CD4-positive, alpha-beta T cell treated with Interferon gamma for 1 hour (primary cell): Measurements from ENCODE around the gene CCDC170.

Experiments
- DNase-seq: peaks from one replicate; pipeline ENCODE4 v3.0.0-alpha.2; 2020

CCDC170 gene

DNA sequence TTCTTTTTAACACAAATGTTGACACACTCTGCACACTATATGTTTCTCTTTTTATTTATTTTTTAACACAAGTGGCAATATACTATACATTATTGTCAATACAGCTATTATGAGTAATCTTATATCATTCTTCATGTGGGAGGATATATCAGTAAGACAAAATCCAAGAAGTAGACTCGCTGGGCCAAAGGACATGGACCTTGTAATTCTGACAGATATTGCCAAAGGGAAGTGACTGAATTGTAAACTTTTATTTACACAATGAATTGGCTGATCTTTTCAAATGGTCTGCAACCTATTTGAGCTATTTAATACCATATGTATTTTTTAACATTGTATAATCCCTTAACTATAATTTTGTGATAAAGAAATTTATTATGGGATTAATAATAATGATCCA, 56.0 kb downstream of the CCDC170 start:
- DNase-seq = no peak

DNA sequence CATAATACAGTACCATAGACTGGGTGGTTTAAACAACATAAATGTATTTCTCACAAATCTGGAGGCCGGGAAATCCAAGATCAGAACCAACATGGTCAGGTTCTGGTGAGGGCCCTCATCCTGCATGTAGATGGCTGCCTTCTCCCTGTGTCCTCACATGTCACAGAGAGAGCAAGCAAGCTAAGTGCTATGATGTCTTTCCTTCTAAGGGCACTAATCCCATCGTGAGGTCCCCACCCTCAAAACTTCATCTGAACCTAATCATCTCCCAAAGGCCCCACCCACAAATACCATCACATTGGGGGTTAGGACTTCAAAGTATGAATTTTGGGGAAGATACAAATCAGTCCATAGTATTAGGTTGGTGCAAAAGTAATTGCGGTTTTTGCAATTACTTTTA, 56.8 kb downstream of the CCDC170 start:
- no peak for DNase-seq

DNA sequence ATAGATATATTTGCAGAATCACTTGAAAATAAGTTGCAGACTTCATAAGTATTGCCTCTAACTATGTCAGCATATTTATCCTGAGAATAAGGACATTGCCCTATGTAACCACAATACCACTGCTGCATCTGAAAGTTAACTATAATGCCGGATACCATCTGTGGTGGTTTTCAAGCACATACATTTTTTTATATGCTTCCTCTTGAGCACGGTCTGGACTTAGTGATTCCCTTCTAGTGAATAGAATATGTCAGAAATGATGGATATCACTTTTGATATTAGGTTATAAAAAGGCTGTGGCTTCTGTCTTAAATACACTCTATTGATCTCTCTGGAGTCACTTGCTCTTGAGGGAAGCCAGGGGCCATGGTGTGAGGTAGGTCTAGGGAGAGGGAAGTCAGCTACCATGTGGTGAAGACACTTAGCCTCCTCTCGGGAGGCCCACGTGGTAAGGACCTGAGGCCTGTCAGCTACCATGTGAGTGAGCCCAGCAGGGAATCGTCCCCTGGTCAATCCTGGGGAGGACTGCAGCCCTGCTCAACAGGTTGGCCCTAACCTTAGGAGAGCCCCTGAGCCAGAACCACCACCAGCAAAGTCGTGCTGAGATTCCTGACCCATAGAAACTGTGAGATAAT, 57.5 kb downstream of the CCDC170 start:
- DNase-seq = no peak

DNA sequence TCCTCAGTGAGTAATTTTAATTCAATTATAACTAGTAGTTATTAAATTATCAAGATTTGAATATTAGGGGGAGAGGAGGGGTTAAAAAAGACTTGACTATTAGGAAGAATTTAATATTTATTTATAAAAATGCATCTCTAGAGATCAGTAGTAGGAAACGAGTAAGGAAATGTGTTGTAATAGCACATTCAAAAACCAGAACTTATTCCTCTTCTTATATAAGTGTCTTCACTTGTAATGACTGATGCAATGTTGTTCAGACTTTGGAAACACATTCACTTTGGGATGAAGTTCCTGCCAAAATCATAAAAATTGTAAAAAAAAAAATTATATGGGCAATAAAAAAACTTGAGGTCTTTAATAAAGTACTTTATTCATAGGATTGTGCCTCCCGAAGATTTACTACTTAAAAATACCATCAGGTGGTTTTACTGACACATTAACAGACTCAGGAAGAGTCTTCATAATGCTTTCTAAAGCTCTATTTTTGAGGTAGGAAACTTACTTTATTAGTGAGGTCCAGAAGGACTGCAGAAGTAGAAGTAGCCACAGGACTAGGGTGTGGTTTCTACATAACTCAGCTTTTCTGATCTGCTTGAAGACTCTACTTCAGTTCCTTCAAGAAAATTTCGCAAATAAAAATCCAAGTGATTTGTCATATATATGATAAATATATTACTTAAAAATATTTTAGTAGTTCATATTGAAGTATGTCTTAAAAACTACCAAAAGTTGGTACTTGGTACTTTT, 59.8 kb downstream of the CCDC170 start:
- DNase-seq = no peak

DNA sequence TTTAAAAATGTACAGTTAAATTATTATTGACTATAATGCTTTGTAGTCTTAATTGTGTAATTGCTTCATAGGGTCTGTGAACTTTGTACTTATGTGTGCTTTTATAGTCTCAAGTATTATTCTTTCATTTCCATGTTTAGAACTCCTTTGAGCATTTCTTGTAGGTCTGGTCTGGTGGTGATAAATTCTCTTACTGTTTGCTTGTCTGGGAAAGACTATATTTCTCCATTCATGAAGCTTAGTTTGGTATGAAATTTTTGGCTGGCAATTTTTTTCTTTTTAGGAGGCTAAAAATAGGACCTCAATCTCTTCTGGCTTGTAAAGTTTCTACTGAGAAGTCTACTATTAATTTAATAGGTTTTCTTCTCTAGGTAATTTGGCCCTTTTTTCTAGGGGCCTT, 67.4 kb downstream of the CCDC170 start:
- no peak for DNase-seq

DNA sequence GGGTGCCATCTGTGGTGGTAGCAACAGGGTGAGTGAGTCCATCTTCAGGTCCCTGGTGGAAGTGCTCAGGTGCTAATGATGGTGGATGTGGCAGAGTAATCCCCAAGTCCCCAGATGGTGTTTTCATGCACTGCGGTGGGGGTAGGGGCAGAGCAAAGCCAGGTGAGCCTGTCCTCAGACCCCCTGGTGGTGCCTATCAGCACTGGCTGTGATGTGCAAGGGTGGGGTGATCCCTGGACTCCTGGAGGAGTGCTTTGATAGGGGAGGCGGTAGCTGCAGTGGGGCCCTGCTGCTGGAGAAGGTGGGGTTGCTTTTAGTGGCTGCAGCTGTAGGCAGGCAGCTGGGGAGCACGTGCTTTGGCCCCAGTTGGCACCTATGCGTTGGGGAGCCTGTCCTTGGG, 70.8 kb downstream of the CCDC170 start:
- no peak for DNase-seq

DNA sequence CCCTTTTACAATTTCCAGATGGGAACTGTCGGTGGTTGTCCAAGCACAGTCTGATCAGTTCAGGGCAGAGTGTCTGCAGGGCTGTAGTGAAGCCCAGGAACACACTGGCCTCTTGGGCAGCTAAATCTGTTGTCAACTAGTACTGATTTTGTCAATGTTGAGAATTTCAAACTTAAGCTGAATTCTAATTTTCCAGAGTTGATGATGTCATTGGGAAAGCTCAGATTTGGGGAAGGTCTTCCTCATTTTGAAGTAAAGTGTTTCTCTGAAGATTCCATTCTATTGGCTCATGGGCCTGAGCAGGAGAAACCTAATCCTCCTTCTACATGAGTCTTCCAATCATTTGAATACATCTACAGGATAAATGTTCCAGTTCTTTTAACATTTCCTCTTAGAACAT, 72.1 kb downstream of the CCDC170 start:
- no peak for DNase-seq

DNA sequence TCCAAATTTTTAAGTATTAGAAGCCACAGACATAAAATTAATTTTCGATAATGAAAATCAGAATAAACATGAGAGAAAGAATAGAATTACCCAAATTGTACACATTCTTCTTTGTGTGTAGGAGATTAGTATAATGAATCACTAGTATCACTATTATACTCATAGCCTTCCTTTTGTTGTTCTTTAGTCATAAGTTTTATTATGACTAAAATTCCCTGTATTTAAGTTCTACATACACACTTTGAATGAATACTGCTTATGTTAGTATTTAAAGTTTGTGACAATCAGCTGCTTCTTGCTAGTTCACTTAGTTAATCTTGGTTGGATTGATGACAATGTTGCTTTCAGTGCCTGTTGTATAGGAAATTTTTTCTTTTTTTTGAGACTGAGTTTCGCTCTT, 72.7 kb downstream of the CCDC170 start:
- DNase-seq = no peak

DNA sequence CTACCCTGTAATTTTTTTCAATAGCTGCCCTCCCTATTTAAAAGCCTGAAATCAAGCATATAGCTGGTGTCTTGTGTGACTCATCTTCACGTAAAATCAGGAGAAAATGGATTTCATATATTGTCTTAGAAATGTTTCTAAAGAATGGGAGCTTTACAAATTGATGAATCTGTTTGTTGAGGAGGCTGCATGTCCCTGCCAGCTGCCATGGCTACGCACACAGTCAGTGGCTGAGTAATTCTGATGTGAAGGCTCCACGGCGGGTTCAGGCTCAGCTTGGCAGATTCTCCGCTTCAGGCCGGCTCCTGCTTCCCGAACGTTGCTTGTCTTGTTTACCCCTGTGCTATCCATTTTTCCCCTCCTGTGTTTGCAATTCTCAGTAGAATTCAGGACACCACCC, 82.8 kb downstream of the CCDC170 start:
- no peak for DNase-seq

DNA sequence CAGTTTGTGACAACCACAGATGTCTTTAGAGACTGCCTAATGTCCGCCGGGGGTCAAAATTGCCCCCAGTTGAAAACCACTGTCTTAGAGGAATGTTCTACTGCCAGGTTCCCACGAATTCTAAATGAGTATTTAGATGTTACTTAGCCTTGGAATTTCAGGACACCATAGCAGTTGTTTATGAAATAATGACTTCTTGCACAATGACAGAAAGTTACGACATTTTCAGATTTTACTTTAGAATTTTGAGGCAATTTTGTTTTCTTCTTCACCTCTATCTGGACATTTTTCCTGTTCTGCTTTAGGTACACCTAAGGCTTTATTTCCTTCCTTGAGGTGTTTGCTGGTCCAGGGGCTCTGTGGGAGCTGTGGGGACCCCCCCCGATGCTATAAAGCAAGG, 83.4 kb downstream of the CCDC170 start:
- no peak for DNase-seq

DNA sequence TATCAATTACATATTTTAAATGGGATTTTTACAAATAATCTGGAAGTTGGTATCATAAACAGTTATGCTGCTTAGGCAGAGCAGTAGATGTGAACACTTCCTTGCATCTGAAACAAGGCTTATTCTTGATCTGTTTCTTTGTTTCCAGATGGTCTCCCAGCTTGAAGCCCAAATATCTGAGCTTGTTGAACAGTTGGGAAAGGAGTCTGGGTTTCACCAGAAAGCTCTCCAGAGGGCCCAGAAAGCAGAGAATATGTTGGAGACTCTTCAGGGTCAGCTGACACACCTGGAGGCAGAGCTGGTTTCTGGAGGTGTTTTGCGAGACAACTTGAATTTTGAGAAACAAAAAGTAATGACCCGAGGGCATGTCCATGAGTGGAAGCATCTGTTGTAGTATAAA, 91.9 kb downstream of the CCDC170 start:
- no peak for DNase-seq

DNA sequence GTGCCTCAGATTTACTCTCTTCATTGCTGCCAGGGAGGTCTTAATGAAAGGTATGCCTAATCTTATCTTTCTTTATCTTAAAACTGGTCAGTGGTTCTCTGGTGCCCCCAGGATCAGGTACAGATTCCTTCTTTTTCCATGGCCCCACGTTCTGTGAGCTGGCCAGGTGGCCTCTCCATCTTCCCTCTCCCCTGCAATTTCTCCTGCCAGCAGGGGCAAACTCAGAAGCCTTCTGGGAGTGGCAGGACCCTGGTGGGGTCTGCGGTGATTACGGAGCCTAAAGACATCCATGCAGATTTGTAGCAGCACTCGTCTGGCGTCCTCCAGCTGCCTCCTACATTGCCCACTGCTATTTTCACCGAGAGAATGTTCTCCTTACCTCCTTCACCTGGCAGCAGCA, 95.8 kb downstream of the CCDC170 start:
- DNase-seq = no peak

DNA sequence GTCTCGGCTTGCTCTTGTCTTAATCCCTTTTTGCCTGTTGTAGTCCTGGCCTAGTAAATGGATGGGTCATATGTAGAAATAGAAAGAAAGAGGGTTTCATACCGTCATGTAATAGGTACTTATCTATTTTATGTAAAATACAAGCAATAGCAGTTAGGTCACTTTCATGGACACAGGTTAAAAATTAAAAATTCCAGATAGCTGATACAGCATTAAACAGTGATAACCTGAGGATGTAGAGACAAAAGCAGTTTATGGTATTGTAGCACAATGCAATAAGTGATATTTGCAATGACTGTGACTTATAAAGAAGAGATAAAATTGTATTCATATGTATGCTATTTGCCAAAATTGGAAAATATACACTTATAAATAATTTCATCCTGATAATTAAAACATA, 96.9 kb downstream of the CCDC170 start:
- DNase-seq = no peak

DNA sequence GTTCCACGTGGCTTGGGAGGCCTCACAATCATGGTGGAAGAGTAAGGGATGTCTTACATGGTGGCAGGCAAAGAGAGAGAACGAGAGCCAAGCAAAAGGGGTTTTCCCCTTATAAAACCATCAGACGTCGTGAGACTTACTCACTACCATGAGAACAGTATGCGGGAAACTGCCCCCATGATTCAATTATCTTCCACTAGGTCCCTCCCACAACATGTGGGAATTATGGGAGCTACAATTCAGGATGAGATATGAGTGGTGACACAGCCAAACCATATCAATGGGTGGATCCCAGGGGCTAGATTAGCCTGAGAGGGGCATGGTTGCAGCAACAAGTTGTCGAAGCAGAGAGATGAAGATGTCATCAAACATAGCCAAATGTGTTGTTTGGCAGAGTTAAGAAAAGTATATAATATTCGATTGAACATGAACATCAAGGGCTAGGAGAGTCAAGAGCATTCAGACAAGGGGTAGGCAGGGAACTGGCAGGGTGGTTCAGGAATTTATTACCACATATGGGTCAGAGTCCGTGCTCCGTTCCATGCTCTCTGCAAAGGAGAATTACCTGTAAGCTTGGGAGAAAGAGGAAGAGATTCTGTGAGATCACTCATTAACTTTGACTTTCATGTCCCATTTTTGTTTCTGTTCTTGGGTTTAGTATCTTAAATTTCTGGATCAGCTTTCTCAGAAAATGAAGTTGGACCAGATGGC, 98.8 kb downstream of the CCDC170 start:
- no peak for DNase-seq

DNA sequence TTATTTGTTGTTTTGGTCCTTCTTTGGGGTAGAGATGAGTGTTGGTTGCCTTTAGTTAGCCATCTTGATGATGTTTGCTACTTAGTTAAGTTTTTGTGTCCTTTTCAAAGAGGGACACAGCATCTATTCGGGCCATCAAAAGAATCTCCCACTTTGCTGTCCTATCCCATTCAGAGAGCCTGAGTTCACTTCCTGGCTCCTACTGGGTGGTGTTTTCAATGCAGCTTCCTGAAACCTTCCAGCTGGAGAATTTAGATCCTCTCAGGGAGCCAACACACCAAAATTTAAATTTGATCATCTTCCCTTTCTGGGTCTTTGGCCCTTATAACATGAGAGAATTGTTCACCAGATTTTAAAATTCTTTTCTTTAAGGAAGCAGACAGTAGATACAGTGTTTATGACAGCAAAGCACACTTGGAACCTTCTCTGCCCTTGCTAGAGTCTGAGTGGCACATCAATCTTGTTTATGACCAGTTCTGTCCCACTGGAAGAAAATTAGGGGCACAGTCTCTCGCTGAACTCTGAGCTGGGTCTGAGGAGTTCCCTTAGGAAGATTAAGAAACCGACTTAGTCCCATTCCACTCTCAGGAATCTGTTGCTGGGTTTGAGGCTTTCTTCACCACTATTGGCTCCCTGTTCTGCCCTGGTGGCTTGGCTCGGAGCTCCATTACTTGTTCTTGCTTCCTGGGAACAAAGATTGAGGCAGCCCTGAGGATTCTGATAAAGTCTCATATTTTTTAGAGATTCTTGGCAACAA, 115.5 kb downstream of the CCDC170 start:
- no peak for DNase-seq

DNA sequence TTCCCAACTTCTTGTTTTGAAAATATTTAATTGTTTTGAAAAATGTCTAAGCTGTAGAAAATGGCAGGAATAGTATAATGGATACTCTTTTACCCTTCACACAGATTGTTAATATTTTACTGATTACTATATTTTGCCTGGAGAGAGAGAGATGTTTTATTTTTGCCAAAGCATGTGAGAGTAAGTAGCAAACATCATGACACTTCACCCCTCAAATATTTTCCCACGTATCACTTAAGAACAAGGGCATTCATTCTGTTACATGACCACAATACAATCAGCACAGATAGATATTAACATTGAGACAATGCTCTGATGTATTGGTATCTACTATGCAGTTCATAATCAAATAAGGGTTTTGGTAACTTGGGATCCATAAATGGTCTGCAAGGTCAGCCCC, 116.5 kb downstream of the CCDC170 start:
- DNase-seq = no peak

DNA sequence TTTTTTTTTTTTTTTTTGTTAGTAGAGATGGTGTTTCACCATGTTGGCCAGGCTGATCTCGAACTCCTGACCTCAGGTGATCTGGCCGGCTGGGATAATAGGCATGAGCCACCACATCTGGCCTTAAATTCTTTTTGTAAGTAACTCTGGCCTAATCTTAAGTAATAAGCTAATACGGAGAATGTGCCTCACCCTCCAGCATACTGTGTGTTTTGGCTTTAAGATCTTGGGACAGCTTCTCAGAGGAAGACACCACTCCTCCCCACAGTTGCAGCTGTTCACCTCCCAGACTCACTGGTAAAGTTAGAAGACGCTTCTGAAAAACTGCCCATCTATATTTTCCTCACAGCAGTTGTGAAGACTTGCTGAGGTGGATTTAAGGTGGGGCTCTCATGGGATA, 120.8 kb downstream of the CCDC170 start:
- no peak for DNase-seq

DNA sequence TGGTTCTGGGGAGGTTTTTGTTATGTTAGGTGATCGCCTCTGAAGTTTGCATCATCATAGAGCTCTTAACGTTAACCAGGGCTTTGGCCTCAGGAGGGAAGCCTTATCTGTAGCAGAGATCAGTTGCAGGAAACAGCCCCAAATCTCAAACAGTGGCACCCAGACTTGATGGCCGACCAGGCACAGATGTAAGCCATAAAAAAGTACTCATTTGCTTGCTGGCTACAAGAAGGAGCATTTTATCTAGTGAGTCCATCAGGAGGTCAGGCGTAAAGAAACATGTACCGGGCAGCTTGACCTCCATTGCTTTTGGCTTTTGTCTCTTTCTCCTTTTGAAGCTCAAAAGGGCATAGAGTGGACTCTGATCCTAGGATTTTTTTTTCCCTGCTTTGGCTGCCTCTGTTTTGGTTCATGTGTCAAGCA, 122.3 kb downstream of the CCDC170 start:
- no peak for DNase-seq

DNA sequence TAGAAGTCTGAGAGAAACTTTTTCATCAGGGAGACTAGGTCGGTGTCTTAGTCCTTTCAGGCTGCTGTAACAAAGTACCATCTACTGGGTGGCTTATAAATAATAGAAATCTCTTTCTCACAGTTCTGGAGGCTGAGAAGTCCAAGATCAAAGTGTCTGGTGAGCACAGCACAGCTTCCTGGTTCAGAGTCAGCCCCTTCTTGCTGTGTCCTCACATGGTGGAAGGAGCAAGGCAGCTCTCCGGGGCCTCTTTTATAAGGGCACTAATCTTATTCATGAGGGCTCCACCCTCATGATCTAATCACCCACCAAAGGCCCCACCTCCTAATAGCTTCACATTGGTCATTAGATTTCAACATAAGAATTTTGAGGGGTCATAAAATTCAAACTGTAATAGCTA, 122.8 kb downstream of the CCDC170 start:
- DNase-seq = no peak

DNA sequence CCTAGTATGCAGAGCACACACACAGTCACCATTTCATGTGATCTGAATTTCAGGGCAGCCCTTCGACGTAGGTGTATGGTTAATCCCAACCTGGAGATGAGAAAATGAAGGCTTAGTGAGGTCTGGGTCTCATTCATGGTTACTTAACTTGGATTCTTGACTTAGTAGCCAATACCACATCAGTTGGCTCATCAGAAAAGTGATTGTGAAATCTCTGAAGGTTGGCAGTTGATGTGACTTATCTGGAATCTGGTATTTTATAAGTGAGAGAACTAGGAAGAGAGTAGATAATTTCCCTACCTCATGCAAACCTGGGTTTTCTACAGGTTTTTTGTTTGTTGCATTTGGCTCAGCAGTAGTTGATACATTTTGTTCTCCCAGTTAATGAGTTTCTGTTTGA, 123.7 kb downstream of the CCDC170 start:
- no peak for DNase-seq

DNA sequence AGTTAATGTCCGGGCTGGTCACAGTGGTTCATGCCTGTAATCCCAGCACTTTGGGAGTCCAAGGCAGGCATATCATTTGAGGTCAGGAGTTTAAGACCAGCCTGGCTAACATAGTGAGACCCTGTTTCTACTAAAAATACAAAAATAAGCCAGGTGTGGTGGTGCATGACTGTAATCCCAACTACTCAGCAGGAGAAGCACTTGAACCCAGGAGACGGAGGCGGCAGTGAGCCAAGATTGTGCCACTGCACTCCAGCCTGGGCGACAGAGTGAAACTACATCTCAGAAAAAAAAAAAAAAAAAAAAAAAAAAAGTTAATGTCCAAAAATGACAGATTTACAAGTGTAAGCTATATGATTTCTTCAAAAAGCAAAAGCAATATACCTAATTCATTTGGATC, 124.9 kb downstream of the CCDC170 start:
- no peak for DNase-seq

DNA sequence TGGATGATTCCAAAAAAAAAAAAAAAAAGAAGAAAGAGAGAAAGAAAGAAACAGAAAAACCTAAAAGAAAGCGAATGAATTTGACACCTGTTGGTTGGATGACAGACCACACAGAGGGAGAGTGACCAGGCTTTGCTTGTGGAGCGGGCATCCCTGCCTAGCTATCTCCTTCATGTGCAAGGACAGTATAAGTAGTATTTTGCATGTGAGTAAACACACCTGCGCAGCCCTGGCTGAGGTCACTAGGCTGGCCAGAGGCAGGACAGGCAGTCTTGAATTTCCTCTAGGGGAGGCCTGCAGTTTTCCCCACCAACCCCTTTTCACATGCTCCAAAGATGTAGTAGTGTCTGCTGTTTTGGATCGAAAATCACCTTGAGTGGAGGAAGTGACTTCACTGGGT, 126.4 kb downstream of the CCDC170 start:
- no peak for DNase-seq

DNA sequence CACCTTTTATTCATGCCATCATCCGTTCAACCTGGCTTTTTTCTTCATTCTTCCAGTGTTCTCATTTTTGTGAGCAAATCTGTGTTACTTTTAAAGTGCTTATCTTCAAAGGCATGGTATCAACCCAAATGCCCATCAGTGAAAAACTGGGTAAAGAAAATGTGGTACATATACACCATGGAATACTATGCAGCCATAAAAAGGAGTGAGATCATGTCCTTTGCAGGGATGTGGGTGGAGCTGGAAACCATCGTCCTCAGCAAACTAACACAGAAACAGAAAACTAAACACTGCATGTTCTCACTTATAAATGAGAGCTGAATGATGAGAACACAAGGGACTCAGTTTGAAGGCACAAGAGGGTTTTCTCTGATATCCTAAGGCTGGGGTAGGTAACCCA, 130.3 kb downstream of the CCDC170 start:
- DNase-seq = no peak

DNA sequence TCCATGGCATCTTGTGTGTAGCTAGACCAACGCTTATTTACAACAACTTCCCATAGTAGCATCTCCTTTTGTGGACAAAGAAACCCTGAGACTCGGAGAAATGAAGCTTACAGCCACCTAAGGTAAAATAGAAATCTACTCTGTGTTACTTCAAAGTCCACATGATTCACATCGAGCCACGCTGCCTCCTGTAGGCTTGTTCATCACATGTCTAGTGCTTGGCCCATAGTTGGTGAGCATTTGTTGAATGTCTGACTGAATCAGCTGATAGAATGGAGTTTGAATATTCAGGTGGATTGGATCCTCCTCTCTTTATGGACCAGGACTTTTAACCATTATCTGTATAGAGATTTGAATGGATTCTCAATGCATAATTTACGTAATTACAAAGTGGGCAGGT, 130.7 kb downstream of the CCDC170 start:
- DNase-seq = no peak
